Sigmoid colon (tissue), 3 donors: ENCODE results near the gene WDR93.

Source experiments
- CTCF ChIP-seq, 4 experiments: fragments of 450-650 bp in 3 of 4; fragments of 200-600 bp in 1 of 4; IDR thresholded peaks; one replicate each; pipeline ENCODE4 v1.5.1; 2016 to 2019; ENCODE audit warnings: antibody characterized with exemption in 4 of 4, mild to moderate bottlenecking in 3 of 4, moderate library complexity in 2 of 4
- POLR2A ChIP-seq, 2 donors: fragments of 450-650 bp; IDR thresholded peaks; one replicate each; pipeline ENCODE4 v1.6.1; 2016; ENCODE audit warnings: antibody characterized with exemption in 2 of 2, mild to moderate bottlenecking in 2 of 2, moderate library complexity in 2 of 2

DNA sequence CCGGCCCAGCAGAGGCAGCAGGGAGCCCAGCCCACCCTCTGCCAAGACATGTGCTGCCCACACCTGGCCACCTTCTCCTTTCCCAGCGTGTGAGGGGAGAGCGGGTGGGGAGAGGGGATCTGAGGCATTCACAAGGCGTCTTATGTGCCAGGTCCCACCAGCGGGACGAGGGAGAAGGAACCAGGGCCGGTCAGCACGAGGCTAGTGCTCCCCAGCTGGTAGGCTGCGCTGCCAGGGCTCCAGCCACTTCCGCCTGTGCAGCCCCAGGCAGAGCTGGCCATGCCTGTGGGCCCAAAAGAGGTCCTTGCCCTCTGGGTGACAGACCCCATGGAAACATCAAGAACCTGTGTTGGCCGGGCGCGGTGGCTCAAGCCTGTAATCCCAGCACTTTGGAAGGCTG lies 54.5 kb downstream of the WDR93 start:
- TF ChIP-seq POLR2A (IDR thresholded peaks at IDR 0.05) (no peak), CTCF (IDR thresholded peaks at IDR 0.05) (no peak)
